ENCODE data around the gene MYCBP2.
"Not testable (repeated sequence)": the region's sequence is repeated elsewhere in the genome, so short reads cannot be mapped to it uniquely, and the experiment has no call there.

Gene MYCBP2

DNA sequence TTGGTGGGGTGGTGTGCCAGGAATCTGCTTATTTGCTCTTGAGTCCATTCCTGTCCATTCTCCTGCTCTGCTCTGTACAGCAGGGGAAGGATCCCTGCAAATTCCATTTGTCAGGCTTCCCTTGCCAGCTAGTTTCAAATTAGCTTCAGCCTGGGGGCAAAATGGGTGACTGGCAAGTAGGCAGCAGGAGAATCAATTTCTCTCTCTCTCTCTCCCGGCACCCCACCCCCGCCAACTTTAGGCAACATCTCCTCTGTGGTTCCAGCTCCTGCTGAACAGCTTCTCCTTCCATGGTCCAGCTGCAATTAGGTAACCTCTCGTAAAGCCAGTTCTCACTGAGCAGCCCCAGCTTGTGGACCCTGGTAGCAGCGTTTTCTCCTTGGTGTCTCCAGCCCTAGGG lies 6.7 kb upstream of the MYCBP2 start:
- DNase-seq = no peak

GRCh38 chr13:77331421-77331820 lies 4.5 kb upstream of the MYCBP2 start:
- DNase-seq = no peak

DNA sequence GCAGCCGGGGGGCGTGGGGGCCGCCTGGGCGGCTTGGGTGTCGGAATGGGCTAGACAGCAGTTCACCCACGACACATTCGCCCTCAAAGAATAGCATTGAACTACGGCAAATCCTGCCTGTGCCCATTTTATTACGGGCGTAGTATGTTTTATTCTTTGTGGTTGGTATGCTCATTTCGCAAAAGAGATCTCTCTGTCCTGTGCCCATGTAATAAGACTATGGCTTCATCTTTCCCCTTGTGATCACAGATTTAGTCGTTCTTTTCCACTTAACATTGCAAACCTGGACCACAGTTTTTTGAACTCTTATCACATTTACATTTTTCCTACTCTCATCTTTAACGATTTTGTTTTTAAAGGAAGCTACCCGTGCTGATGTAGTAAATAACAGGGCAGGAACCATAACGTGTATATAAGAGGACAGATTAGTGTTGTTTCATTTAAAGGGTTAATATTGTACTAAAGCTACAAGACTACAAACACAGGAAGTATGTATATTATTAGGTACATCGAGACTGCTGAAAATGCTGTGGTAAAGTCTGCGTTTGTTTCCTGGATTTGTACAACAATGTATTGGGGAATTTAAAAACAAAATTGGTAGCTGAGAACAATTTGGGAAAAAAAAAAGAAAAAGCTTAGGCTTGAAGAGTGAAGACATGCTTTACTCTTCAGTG lies 3.2 kb upstream of the MYCBP2 start:
- DNase-seq = no peak

DNA sequence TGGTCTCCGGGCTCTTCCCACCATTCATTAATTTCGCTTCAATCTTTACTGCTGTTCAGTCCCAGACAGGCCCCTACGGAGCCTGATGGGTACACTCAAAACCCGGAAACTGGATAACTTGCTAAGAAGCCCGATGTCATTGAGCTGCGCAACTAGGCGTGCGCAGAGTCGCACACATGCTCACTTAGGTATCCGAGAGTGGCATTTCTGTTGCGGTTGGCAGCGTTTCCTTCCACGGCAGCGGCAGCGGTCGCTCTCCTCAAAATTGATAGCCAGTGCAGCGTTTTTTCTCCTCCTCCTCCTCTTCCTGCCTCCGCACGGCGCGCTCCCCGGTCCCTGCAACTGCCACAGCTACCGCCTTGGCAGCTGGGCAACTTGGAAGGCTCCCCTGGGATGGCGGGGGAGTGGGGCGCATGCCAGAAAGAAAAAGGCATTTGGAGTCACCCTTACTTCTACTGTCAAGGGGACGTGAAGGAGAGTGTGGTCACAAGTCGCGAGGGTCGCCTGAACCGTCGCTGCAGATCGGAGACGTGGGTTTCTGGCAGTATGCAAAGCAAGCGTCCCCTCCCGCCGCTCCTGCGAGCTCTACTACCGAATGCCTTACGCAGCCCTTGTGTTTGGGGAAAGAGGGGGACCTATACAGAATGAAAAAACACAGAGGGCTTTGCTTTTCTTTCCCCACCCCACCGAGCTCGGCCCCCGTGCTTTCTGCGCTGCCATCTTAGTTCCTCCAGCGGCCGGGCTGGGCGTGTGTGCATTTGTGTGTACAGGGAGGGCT lies 2.4 kb upstream of the MYCBP2 start:
- peak; percentile 85 for DNase-seq

DNA sequence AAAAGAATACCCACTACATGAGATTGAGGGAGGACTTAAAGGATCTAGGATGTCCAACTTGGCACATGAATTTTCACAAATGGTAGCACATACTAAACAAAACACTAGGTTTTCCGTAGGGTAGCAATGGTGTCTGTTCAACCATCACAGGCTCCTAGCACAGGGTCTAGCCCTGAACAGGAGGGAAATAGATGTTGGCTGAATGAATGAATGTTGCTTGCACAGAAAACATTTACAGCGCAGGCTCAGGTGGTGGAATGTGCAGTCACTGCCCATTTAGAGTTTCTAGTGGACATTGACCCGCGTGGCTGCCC lies 1.9 kb upstream of the MYCBP2 start:
- no peak for DNase-seq

DNA sequence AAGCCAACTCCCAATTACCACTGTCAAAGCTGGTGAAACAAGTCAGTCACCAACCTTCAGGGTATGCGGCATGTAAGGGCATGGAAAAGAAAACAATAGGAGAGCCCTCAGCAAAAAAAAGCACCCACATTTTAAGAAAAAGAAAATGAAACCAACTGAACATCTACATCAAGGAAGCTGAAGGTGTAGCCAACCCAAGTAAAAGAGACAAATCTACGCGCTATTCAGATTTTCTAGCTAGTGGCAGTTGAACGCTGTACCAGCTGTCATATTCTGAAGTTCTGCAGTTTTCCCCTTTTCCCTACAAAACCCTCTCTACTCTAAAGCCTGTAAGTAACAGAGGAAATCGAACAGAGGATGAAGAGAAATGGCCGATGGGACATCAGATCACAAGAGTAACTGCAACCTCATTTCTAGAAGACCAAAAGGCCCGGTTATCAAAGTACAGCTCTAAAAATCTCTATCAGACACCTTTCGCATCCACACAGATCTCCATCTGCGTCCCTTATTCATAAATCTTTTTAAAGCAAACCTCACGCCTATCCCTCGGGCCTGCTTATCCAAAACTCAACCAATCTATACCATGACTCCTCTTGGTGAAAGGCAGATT lies 1.4 kb downstream of the MYCBP2 start:
- no peak for DNase-seq

DNA sequence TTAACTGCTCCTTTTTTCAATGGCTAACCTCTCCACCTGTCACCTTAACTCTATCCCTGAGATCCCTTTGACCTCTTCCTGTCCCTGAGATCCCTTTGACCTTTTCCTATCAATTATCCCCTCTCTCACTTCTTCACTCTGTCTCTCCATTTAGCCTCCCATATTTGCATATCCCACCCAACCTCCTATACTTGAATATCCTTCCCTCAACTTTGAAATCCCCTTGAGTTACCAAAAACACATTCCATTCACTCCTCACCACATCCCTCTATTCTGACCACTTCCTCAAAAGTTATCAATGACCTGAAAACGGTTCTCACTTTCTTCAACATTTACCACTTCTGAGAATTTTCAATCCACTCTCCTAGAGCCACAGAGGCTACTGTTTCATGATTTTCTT lies 3.0 kb downstream of the MYCBP2 start:
- DNase-seq = no peak

DNA sequence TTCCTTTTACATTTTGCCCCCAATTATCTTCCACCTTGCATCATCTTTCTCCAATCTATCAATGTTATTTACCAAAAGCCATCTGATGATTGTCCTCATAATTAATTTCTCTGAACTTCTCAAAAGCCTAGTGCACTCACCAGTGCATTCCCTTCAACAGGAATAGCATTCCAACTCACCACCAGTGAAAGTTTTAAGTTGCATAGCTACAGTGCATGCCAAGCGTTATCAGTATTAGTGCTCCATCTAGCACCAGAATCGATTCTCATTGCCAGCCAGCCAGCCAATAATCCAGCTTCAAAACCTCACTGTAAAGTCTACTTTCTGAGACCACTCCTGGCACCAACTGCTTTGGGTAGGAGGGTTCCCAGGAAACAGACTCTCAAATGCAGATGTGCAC lies 7.4 kb downstream of the MYCBP2 start:
- no peak for DNase-seq

DNA sequence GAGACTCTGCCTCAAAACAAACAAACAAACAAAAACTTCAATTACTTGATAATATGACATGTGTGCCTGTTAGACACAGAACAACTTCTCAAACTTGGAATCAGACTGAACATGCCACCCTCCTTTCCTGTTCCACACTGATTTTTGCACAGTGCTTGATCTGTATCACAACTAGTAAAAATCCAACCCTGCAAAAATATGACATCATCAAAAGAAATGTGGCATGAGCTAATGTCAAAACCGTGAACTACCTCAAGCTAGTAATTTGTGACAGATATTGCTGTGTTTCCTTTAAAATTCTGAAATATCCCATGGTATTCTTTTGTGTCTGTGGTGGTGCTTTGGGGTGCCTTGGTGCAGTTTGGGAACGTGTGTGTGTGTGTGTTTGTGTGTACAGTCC lies 8.2 kb downstream of the MYCBP2 start:
- DNase-seq = no peak

- DNase-seq = no peak
Observed at GRCh38 chr13:77316430-77316829, 10.5 kb downstream of the MYCBP2 start.

- DNase-seq = not testable (repeated sequence)
Observed at GRCh38 chr13:77315509-77315908, 11.4 kb downstream of the MYCBP2 start.

GRCh38 chr13:77313923-77314322 lies 13.0 kb downstream of the MYCBP2 start:
- DNase-seq = no peak

DNA sequence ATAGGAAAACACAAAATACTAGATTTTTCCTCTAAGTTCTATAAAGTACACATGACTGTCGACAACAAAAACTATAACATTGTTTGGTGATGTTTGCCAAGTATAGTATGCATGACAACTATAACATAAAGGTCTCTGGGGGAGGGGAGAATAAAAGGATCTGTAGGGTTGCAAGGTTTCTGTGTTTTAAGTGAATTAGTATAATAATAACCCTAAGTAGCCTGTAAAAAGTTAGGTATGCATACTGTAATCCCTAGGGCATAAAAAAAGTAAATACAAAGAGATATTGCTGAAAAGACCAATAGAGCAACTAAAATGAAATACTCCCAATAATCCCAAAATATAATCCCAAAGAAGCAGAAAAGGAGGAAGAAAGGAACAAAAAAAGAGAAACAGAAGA lies 14.6 kb downstream of the MYCBP2 start:
- no peak for DNase-seq

GRCh38 chr13:77310579-77311279 lies 16.2 kb downstream of the MYCBP2 start:
- no peak for DNase-seq

DNA sequence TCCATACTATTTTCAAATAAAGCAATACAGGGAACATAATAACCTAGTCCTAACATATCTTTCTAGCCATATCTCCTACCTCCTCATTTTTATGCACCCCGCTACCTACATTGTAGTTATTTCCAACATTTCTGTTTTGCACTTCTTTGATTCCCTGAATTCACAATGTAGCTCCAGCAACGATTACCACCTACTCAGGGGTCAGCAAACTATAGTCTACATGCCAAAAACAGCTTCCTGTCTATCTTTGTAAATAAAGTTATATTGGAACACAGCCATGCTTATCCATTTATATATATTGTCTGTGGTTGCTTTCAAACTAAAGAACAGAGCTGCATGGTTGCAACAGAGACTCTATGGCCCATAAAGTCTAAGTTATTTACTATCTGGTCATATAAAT lies 16.7 kb downstream of the MYCBP2 start:
- DNase-seq = no peak

DNA sequence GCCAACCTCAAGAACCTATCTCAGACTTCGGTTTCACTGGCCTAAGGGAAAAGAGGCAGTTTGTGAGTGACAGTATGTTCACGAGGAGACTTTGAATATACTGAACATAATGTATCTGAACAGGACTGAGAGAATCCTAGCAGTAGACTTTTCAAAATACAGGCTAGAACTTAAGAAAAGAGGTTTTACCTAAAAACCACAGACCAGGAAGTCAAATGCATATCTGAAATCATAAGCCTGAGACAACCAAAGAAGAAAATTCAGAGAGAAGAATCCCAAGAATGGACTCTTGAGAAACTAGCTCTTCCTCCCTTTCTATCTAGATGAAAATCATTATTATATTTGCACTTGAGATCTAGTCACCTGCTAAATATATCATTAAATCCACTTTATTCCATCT lies 17.6 kb downstream of the MYCBP2 start:
- no peak for DNase-seq

- DNase-seq = no peak
Observed at GRCh38 chr13:77306458-77306857, 20.4 kb downstream of the MYCBP2 start.

- no peak for DNase-seq
Observed at GRCh38 chr13:77305266-77305665, 21.6 kb downstream of the MYCBP2 start.

DNA sequence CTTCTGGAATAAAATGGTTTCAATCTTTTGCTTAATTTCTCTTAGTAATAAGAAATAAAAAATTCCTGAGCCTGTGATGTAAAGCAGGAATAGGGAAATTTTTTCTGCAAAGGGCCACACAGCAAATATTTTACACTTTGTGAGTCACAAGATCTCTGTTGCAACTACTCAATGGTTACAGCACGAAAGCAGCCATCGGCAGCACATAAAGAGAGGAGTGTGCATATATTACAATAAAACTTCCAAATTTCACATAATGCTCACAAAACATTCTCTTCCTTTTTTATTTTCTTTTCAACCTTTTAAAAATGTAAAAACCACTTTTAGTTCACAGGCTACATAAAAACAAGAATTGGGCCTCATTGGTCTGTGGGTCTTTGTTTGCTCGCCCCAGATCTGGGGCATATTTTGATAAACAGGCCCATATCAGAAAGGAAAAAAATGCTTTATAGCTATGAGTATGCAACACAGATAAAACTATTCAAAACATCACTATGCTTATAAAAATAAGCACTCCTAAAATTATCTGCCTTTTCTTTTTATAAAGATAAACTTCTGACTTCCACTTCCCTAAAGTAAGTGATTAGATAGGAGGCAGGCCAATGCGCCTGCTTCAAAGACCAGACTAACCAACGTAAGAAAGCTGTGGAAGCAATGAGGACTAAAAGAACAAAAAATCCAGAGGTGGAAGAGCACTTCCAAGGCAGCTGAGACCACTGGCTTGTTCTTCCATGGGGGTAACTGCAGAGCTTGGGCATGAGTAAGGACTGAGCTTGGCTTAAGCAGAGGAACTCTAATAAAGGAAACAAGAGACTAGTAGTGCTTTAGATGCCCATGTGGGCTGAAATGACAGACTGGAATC lies 26.5 kb downstream of the MYCBP2 start:
- no peak for DNase-seq

DNA sequence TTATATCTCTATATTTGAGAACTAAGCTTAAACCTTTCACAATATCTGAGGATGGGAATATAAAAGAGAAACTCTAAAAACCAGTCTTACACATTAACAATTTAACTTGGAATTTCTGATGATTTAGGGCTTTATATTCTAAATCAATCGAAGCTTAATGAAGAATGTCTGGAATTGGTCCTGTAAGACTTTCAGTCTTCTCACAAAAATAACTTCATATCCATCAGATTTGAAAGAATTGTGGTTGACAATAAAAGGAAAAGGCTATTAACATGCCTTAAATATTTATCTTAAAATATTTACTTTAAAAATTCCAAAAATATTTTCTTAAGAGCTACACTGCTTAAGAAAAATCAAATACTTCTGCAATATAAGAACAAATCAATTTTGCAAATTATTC lies 27.3 kb downstream of the MYCBP2 start:
- DNase-seq = no peak

GRCh38 chr13:77298426-77298825 lies 28.5 kb downstream of the MYCBP2 start:
- DNase-seq = no peak

DNA sequence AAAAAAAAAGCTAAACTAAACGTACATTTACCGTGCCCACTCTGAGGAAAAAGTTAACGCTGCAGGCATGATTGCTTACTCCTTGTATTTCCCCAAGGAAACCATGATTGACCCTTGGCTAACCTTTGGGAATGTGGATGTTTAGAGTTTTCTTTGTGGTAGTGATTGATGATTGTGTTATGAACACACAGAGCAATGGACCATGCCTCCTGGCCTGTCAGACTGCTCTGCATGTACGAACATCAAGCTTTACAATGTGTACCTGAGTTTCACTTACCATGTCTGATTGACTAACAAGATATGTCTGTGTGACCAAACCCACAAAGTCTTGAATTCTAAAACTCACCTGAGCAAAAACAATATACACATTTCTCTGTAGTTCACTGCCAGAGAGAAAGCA lies 35.1 kb downstream of the MYCBP2 start:
- no peak for DNase-seq

DNA sequence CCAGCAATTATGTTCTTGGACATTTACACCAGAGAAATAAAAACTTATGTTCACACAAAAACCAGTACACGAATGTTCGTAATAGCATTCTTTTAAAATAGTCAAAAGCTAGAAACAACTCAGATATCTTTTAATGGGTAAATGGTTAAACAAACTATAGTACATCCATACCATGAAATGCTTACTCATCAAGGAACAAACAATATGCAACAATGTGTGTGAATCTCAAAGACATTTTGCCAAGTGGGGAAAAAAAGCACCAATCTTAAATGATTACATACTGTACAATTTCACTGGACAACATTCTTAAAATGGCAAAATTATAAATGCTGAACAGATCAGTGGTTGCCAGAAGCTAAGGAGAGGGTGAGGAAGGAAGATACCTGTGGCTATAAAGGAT lies 36.6 kb downstream of the MYCBP2 start:
- no peak for DNase-seq

All from effector CD4-positive, alpha-beta T cell (primary cell).